GM10266 (cell line): ENCODE data around the gene MBD4.
A peak's percentile ranks its signal among the peaks of the same experiment; 100 is the strongest.

ENCODE experiments used
- DNase-seq: peaks from one replicate; pipeline ENCODE4 v3.0.0; 2012; ENCODE audit errors: extremely low spot score
- TF ChIP-seq, protein P1 (sequence below): IDR thresholded peaks from 2 replicates; pipeline ENCODE4 v1.5.1; 2012; ENCODE audit warnings: mild to moderate bottlenecking, low read depth; ENCODE audit not compliant: control insufficient read depth, insufficient read depth; ENCODE audit errors: missing control alignments

MBD4 gene

DNA sequence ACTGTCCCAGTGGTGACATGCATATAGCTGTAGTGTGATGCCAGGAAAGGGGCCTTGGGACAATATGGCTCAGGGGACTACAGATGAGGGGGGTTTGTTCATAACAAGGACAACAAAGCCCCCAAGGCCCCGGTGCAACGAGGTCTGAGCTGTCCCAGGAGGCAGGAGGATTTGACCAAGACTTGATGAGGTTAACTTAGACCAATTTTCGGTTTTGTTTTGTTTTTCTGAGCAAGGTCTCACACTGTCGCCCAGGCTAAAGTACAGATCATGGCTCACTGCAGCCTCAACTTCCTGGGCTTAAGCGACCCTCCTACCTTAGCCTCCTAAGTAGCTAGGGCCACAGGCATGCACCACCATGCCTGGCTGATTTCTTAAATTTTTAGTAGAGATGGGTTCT, 35.1 kb downstream of the MBD4 start:
- TF ChIP-seq, protein P1, sequence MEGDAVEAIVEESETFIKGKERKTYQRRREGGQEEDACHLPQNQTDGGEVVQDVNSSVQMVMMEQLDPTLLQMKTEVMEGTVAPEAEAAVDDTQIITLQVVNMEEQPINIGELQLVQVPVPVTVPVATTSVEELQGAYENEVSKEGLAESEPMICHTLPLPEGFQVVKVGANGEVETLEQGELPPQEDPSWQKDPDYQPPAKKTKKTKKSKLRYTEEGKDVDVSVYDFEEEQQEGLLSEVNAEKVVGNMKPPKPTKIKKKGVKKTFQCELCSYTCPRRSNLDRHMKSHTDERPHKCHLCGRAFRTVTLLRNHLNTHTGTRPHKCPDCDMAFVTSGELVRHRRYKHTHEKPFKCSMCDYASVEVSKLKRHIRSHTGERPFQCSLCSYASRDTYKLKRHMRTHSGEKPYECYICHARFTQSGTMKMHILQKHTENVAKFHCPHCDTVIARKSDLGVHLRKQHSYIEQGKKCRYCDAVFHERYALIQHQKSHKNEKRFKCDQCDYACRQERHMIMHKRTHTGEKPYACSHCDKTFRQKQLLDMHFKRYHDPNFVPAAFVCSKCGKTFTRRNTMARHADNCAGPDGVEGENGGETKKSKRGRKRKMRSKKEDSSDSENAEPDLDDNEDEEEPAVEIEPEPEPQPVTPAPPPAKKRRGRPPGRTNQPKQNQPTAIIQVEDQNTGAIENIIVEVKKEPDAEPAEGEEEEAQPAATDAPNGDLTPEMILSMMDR = no peak
- no peak for DNase-seq

DNA sequence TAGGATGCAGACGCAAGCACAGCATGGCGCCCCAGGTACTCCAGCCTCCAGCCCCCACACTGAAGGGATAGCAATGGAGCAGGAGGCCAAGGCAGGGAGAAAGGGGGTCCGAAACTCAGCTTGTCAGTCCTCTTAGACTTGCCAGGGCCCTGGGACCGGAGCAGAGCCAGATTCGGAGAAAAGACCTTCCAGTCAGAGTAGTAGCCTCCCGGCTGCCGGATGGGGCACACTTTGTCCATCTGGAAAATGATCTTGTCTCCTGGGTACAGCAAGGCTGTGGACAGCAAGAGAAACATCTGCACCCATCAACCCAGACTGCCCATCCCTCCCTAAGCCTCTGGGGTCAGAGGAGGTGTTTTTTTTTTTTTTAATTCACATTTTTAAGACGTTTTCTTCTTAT, 35.6 kb downstream of the MBD4 start:
- no peak for DNase-seq
- TF ChIP-seq, protein P1 = no peak

DNA sequence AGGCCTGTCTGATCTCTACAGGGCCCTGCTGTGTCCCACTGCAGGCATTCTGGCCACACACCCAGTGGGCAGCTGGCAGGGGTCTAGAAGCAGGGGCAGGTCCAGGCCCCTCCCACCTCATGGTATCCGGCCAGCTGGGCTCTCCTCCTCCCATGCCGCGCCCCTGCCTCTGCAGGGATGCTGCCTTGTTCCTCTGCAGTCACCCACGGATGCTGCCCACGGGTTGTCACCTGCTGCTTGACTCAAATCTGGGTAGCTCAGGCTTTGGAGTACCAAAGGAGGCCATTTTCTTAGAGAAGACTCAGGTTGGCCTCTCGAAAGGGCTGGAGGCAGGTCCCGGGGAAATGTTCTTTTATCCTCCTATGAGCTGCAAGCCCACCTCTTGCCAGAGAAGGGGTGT, 36.3 kb downstream of the MBD4 start:
- TF ChIP-seq, protein P1 = no peak
- no peak for DNase-seq

DNA sequence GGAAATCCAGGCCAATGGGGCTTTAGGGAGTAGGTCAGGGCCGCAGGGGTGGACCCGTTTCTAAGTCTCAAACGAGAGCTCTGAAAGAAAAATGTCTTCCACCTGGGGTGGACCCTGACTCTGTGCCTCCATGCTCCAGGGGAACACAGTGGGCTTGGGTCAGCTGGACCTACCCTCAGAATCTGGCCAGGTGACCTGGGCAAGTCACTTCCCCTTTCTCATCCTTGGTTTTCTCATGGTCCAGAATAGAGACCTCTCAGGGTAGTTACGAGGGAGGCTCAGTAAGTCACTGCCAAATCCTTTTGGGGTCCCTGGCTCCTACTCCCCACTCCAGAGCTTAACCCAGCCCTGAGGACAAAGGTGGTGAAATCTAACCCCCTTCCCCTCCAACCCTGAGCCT, 37.1 kb downstream of the MBD4 start:
- TF ChIP-seq, protein P1 = no peak
- DNase-seq = no peak

DNA sequence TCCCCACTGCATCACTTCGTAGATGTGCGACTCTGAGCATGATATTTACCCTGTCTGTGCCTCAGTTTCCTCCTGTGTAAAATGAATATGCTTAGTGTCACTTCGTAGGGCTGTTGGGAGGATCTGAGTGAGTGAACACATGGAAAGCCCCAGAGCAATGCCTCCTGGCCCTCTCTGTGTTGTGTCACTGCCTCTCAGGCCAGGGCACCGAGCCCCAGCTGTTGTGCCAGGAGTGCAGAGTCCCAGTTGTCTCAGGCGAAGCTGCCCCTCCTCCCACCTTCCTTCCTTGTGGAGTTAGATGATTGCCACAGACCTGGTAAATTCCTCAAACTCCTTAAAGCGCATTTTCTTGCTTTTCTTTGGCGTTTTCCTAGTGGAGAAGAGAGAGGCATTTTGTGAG, 37.5 kb downstream of the MBD4 start:
- no peak for DNase-seq
- TF ChIP-seq, protein P1 = no peak

DNA sequence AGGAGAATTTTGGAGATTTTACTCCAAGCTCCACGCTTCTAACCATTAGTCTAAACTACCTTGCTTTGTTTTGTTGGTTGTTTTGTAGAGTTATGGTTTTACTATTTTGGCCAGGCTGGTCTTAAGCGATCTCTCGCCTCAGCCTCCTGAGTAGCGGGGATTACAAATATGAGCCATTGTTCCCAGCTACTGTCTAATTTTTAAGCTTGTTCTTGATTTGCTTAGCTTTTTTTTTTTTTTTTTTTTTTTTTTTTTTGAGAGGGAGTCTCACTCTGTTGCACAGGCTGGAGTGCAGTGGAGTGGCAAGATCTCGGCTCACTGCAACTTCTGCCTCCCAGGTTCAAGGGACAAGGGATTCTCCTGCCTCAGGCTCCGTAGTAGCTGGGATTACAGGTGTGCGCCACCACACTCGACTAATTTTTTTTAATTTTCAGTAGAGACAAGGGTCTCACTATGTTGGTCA, 39.8 kb downstream of the MBD4 start:
- TF ChIP-seq, protein P1 = no peak
- DNase-seq = no peak

DNA sequence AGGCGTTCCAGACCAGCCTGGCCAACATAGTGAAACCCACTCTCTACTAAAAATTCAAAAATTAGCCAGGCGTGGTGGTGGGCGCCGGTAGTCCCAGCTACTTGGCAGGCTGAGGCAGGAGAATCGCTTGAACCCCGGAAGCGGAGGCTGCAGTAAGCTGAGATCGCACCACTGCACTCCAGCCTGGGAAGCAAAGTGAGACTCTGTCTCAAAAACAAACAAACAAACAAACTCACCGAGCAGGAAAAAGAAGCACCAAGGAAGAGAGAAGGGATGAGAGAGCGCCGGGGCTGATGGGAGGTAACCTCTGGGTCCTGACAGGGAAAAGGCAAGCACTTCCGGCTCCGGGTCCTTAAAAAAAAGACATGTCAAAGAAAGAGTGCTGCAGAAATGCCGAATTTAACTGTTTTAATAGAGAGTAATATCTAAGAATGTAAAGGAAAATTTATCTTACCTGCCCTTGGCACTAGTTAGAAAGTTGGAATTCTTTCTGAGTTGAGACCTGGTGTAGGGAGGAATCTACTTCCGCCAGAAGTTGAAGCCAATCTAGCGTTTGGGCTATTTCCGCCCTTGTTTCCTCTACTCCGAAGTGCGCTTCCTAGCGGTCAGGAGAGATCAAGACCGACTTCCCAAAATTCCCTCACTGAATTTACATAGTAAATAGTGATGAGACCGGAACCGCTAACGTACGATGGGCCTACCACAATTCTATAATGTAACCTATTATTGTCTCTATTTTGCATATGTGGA, 40.4 kb downstream of the MBD4 start:
- peak; percentile 83 for DNase-seq
- TF ChIP-seq, protein P1 = peak; percentile 92
